GM21528 (cell line): Measurements from ENCODE around the gene INPP5A.

ENCODE experiments used
- ATAC-seq: cut with Tn5 transposase; IDR thresholded peaks from one replicate; pipeline ENCODE4 v1.9.1; 2021; ENCODE audit warnings: mild to moderate bottlenecking, moderate library complexity; ENCODE audit not compliant: unreplicated experiment, low FRiP score

The INPP5A gene

DNA sequence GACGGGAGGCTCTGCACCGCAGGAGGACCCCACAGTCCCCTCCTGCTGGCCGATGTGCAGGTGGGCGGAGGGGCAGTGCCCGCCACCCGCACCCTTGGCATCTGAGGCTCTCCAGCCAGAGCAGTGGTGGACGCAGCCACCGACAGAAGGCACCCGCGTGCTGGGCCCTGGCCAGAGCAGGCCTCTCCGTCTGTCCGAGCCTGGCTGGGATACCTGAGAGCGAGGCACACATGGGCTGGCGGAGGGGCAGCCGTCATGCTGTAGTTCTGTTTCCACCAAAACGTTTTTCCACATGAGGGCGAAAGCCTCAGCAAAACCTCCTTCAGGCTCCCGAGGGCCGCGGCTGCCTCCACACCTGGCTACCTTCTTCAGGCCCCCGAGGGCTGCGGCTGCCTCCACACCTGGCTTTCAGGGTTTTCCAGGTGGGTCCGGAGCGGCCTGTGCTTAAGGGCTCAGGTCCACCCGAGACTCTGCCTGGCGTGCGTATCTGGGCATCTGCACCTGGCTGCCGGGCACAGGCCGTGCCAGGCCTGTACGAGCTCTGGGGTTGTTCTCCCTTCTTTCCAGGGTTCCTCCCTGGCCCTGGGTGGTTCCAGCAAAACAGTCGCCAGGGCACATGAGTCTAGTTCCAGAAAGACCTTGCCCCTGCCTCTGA lies 115.5 kb downstream of the INPP5A start:
- no peak for ATAC-seq

DNA sequence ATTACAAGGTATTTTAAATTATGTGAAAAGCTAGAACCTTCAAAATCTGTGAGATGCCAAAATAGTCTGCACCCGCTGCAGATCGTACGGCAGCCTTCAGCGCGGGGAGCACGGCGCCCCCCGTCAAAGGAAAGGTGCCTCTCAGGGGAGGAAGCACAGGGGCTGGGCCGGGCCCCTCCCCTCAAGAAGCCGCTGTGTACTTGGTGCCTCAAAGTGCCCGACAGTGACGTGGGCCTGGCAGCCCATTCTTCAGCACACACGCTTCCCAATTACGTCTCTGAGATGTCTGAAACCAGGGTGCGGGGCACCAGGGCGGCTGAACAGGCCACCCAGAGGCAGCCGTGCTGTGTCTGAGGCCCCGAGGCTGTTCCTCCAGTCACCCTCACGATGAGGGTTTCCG lies 116.1 kb downstream of the INPP5A start:
- no peak for ATAC-seq

GRCh38 chr10:132654121-132654571 lies 116.6 kb downstream of the INPP5A start:
- no peak for ATAC-seq

DNA sequence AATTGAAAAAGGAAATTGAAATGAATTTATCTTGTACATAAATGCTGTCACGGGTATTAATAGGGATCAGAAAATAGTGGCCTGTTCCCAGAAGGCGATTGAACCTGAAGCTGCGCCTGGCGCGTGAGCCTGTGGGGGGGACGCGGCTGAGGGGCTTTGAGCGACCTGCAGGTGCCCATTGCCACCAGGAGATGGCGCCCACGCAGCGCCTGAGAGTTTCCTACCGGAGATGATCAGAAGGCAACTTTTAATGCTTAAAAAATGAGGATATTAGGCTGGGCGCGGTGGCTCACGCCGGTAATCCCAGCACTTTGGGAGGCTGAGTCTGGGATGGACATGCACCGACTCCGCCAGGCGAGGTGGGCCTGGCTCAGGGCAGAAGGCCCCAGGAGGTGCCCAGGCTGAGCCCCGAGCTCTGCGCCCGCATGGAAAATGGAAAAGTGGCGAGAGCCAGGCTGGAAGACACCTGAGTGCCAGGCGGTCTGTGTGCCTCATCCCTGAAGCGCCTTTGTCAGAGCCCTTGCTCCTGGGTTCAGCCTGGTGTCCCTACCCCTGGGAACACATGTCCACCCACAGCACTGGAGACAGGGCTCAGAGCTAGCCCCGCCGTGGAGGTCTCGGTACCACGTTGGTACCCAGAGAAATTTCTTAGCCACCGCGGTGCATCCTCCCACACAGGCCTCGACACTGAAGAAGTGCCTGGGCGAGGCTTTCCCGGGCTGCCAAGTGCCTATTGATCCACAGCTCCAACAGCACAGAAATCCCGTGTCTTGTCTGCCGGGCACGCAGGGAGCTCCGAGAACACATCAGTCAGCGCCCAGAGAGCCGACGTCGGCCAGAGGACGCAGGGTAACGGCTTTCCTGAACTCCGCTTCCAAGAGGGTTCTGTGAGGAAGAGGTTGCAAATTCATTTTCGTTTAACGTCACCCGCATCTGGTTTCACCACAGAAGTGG lies 117.4 kb downstream of the INPP5A start:
- ATAC-seq, result no peak

- ATAC-seq, result no peak
Measured at GRCh38 chr10:132655735-132656134, 118.1 kb downstream of the INPP5A start.

DNA sequence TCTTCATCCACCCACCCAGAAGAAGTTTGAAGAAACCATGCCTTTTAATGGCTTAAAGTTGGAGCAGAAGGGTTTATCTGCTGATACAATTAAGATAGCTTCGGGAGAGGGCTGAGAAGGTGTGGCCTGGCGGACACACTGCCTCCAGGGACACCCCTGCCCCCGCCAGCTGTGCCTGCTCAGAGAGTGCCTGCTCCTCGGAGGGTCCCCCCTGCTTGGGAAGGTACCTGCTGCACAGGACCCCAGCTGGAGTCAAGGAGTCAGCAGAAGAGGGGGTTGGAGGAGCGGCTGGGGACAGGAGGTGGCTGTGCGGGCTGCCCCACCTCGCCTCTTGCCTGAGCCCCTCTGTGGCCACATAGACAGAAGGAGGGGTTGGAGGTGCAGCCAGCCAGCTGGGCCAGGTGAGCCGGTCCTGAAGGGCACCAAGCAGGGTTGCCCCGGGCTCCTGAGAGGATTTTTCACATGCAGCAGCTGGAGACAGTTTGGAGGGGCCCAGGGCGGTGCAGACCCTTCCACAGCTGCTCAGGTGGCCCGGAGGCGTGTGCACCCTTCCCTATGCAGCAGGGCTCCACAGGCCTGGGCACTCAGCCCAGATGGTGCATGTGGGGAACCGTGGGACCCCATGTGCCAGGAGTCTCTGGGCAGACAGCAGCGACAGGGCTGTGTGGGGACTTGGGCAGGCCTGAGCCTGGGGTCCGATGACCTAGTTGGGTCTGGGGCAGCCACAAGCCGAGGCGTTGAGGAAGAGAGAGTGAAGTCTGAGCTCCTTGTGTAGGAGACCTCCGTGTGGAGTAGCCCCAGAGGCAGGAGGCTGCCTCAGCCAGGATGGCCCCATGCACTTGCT lies 118.9 kb downstream of the INPP5A start:
- ATAC-seq, result no peak

DNA sequence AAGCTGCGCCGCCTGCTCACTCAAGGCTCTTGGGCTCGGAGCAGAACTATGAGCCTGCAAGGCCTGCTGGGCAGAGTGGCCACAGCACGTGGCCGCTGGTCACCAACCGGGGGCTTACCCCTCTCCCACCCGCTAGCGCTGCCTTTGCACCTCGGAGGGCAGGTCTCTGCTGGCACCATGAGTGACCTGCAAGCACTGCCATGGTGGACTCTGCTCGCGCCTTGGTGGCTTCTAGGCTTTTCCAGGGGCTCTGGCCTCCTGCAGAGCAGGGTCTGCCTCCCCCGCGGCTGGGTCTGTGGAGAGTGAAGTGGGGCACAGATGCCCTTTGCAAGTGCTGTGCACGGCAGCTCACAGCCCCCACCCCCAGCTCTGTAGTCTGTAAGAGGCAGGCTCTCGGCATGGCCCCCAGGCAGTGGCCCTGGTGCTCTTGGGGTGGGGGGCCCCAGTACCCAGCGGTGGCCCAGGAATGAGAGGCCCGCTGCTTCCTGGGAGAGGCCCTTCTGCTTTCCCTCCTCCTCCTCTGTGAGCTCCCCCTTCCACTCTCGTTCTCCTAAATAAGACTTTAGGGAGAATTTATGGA lies 119.6 kb downstream of the INPP5A start:
- no peak for ATAC-seq

DNA sequence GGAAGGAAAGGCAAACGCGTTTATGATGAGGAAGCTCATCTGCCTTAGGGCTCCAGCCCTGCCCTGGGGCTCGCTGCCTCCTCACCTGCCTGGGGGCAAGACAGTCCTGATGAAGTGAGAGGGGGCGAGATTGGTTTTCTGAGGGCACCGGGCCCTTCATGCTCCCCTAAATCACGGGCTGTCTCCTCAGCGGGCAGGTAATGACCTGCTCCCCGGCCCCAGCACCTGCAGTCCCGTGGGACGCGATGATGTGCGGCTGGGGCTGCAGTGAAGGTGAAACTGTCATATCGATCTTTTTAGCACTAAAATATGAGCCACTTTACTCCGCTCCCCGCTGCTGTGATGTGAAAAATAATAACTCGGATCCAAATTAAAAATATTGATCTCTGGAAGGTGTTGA lies 120.2 kb downstream of the INPP5A start:
- ATAC-seq, result no peak

DNA sequence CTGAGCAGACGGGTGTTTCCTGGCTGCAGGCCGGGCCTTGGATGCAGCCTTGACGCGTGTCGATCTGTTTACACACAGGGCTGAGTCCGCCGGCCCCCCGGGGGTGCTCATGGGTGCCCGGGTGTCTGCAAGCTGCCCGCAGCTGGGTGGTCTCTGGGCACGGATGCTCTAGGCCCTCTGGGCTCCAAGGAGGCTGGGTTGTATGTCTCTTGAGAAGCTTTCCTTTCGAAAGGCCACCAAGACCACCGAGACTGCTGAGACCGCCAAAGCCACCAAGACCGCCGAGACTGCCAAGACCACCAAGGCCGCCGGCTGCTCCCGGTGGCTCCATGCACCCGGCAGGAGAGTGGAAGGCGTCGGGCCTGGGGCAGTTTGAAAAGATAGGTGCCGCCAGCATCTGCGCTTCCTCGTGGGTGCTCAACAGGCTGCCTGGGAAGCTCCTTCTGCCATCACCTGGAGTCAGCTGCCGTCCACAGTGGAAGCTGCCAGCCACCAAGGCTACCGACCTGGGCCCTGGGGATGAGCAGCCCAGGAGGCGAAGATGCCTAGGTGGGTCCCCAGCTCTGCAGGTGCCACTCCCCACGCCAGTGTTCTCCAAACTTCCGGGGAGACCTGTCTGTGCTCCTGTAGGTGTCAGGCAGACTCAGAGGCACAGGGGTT lies 121.1 kb downstream of the INPP5A start:
- no peak for ATAC-seq

- no peak for ATAC-seq
Measured at GRCh38 chr10:132659206-132660091, 121.9 kb downstream of the INPP5A start.

GRCh38 chr10:132660385-132660784 lies 122.8 kb downstream of the INPP5A start:
- ATAC-seq, result no peak

DNA sequence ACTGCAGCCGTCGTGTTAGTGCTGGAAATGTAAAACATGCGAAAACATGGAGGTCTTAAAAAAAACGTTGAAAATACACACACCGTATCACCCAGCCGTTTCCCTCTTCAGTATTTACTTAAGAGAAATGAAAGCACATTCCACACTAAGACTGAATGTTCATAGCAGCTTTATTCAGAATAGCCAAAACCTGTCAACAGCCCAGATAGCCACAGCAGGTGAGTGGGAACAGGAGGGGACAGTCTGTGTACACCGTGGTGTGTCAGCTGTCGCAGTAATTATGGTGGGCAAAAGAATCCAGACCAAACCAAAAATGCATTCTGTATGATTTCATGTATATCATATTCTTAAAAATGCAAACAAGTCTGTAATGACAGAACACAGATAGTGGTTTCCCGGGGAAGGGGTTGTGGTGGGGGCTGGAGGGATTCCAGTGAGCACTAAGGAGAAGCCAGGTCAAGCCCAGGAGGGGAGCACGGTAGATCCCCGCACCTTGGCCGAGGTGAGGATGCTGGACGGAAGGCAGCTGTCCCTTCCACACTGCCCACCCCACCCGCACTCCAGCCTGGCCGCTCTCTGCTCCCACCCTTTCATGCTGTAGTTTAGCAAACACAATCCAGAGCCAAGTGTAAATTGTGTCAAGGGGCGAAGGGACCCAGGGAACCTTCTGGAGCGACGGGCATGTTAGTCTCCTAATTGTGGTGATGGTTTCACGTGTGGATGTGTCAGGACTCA lies 124.8 kb downstream of the INPP5A start:
- ATAC-seq, result no peak

GRCh38 chr10:132663666-132664365 lies 126.2 kb downstream of the INPP5A start:
- ATAC-seq, result no peak

DNA sequence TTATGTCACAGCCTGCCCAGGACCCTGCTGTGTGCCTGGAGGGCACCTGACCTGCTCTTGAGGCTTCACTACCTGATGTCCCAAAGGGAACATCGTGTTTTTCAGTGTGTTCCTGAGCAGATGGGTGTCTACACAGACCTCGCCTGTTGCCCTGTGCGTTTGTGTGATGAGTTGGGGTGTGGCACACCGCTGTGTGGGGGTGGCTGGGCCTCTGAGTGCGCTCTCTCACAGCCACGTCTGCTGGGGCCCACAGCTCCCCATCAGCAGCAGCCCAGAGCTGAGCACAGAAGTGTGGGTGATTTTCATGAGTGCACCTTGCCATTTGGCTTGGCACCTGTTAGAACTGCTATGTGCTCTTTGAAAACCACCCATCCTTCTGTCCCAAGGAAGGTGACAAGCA lies 126.8 kb downstream of the INPP5A start:
- no peak for ATAC-seq

GRCh38 chr10:132664883-132665282 lies 127.3 kb downstream of the INPP5A start:
- ATAC-seq, result no peak

DNA sequence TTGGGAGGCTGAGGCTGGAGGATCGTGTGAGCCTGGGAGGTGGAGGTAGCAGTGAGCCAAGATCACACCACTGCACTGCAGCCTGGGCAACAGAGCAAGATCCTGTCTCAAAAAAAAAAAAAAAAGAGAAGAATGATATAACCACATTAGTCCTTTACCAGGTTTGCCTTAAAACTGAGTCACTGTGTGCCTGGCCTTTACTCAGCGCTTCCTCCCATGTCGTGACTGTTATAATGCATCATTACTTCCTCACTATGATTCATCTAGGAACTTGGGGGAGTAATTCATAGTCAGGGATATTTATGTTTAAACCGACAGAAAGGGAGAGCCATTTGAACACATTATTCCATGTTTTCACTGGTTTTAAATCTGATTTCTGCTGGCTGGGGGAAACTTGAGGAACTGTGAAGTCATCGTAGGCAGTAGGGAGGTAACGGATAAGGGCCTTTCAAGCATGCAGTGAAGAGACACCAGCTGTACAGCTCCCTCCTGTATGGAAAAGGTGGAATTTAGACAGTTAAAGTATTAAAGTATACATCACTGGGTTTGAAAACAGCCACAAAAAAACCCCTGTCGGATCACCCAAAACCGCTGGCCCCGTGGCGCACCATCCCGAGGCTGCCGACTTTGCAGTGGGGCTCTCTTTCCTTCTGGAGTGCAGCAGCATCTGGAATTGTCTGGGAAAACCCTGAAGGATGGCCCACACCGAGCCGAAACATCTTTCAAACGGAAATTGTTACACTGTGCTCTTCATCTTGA lies 128.5 kb downstream of the INPP5A start:
- ATAC-seq, result no peak

DNA sequence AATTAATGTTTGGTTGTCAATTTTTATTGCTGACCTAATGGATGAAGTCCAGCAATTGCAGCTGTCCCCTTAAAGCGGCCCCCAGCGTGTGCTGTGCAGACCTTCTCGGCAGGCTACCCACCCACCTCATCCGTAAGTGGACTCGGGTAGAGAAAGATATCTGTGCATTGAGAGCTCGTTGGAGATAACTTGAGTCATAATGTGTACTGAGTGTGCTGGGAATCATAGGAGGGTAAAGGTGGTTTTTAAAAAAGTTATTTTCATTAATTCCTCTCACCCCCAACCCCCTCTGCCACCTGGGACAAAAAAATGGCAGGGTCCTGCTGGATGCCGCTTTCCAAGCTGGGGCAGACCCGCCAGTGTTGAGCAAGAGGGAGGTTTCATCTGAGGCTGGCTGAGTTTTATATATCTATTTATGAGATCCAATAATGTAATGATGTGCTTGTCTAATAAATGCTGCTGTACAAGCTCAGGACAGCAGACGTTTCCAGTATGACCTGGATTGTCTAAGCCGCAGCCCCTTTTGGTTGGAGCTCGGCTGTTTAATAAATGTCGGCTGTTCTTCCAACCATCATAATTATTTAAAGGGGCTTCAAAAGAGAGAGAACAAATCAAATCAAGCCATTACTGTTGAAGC lies 129.2 kb downstream of the INPP5A start:
- no peak for ATAC-seq
